ENCODE data around the gene ARHGAP40.

ARHGAP40 gene

GRCh38 chr20:38601216-38602184 lies at the start of gene ARHGAP40:
Gene ARHGAP40, plus strand, starts transcription at chr20:38601809.
- no peak for DNase-seq

- no peak for DNase-seq
Measured at GRCh38 chr20:38554986-38555385, 46.6 kb upstream of the ARHGAP40 start.

- no peak for DNase-seq
Measured at GRCh38 chr20:38555395-38555794, 46.2 kb upstream of the ARHGAP40 start.

GRCh38 chr20:38557174-38557573 lies 44.4 kb upstream of the ARHGAP40 start:
- no peak for DNase-seq

GRCh38 chr20:38558596-38559360 lies 42.8 kb upstream of the ARHGAP40 start:
- no peak for DNase-seq

GRCh38 chr20:38559764-38560163 lies 41.8 kb upstream of the ARHGAP40 start:
- no peak for DNase-seq

- no peak for DNase-seq
Measured at GRCh38 chr20:38563802-38564431, 37.7 kb upstream of the ARHGAP40 start.

- DNase-seq, result no peak
Measured at GRCh38 chr20:38564680-38565079, 36.9 kb upstream of the ARHGAP40 start.

- DNase-seq, result no peak
Measured at GRCh38 chr20:38566036-38566598, 35.5 kb upstream of the ARHGAP40 start.

- DNase-seq, result no peak
Measured at GRCh38 chr20:38569747-38570525, 31.7 kb upstream of the ARHGAP40 start.

GRCh38 chr20:38573413-38573812 lies 28.2 kb upstream of the ARHGAP40 start:
- DNase-seq, result no peak

GRCh38 chr20:38579219-38579910 lies 22.2 kb upstream of the ARHGAP40 start:
- no peak for DNase-seq

GRCh38 chr20:38579921-38580320 lies 21.7 kb upstream of the ARHGAP40 start:
- no peak for DNase-seq

- no peak for DNase-seq
Measured at GRCh38 chr20:38581013-38581412, 20.6 kb upstream of the ARHGAP40 start, which contains the start of gene ADIG. Gene ADIG, plus strand, starts transcription at chr20:38581197. Its CDS starts 54 bp downstream, at chr20:38581251.

GRCh38 chr20:38581830-38582358 lies 19.7 kb upstream of the ARHGAP40 start:
- DNase-seq, result no peak

GRCh38 chr20:38583306-38583705 lies 18.3 kb upstream of the ARHGAP40 start:
- no peak for DNase-seq

- DNase-seq, result no peak
Measured at GRCh38 chr20:38584099-38584763, 17.4 kb upstream of the ARHGAP40 start.

GRCh38 chr20:38585404-38586180 lies 16.0 kb upstream of the ARHGAP40 start:
- DNase-seq, result no peak

GRCh38 chr20:38586181-38586525 lies 15.5 kb upstream of the ARHGAP40 start:
- DNase-seq, result no peak

- DNase-seq, result no peak
Measured at GRCh38 chr20:38588303-38588702, 13.3 kb upstream of the ARHGAP40 start.
